Upper lobe of left lung (tissue), 6 donors: ENCODE data around the gene SAP130. TPM values are rescaled to one million over a fixed set of nuclear protein-coding genes. Genes with fewer than 3 reads are reported as not detected.

Experiments
- ATAC-seq, 2 donors: fragments of 200-7000 bp; cut with Tn5 transposase; one replicate each; pipeline ENCODE4 v1.9.1; 2022; ENCODE audit warnings: mild to moderate bottlenecking in 2 of 2, moderate library complexity in 2 of 2; ENCODE audit not compliant: low FRiP score in 2 of 2
- DNase-seq, 2 donors: peaks; one replicate each; pipeline ENCODE4 v3.0.0-alpha.2; 2019 to 2020
- H3K27ac ChIP-seq, 4 donors: fragments of 200-600 bp; sonication (generic); one replicate each; pipeline ENCODE4 v1.5.1; 2016 to 2019
- H3K27me3 ChIP-seq, 4 donors: fragments of 200-600 bp; sonication (generic); one replicate each; pipeline ENCODE4 v1.5.1; 2017 to 2019
- H3K36me3 ChIP-seq, 4 donors: fragments of 200-600 bp; sonication (generic); one replicate each; pipeline ENCODE4 v1.5.1; 2016 to 2019
- H3K4me1 ChIP-seq, 4 donors: fragments of 200-600 bp; sonication (generic); one replicate each; pipeline ENCODE4 v1.5.1; 2018 to 2019
- H3K4me3 ChIP-seq, 4 donors: fragments of 200-600 bp; sonication (generic); one replicate each; pipeline ENCODE4 v1.5.1; 2017 to 2019; ENCODE audit warnings: mild to moderate bottlenecking in 2 of 4, moderate library complexity in 1 of 4
- H3K9me3 ChIP-seq, 4 donors: fragments of 200-600 bp; sonication (generic); one replicate each; pipeline ENCODE4 v1.5.1; 2018 to 2019
- CTCF ChIP-seq, 6 experiments: fragments of 450-650 bp in 4 of 6; fragments of 200-600 bp in 2 of 6; sonication (generic) in 2 of 6; IDR thresholded peaks; one replicate each; pipeline ENCODE4 v1.5.1; 2016 to 2019; ENCODE audit warnings: antibody characterized with exemption in 6 of 6
- EP300 ChIP-seq, 4 donors: sonication (generic); formaldehyde crosslinking; IDR thresholded peaks; one replicate each; pipeline ENCODE4 v1.5.1; 2017; ENCODE audit warnings: antibody characterized with exemption in 4 of 4, control low read depth in 2 of 4
- POLR2A ChIP-seq, 4 donors: fragments of 450-650 bp; IDR thresholded peaks; one replicate each; pipeline ENCODE4 v1.5.1; 2016 to 2017; ENCODE audit warnings: antibody characterized with exemption in 4 of 4, mild to moderate bottlenecking in 2 of 4
- POLR2AphosphoS5 ChIP-seq, 2 donors: sonication (generic); formaldehyde crosslinking; IDR thresholded peaks; one replicate each; pipeline ENCODE4 v1.5.1; 2017; ENCODE audit warnings: antibody characterized with exemption in 2 of 2
- WGBS, 2 donors: methylation state at CpG; one replicate each; pipeline ENCODE4 v1.1.5; 2017 to 2018; 5-methylcytosine and 5-hydroxymethylcytosine counted together
- total RNA-seq, 6 donors: library from RNA; depleted of rRNA in 4 of 6; stranded (reverse); fragments of >200 nt in 4 of 6; gene quantifications; one replicate each; pipeline versions ENCODE4 v1.1.0 to v1.2.1, GENCODE V29; 2016 to 2021
- donor health status: DM: no; HTN: no; CAD: no; lungs with moderate emphysema.
- donor health status: DM: no; HTN: yes; CAD: no; lungs with severe emphysema.

Gene SAP130
- total RNA-seq, 6 donors from 2014 or later: 9.8 to 20.7 (median 17.2) TPM

DNA sequence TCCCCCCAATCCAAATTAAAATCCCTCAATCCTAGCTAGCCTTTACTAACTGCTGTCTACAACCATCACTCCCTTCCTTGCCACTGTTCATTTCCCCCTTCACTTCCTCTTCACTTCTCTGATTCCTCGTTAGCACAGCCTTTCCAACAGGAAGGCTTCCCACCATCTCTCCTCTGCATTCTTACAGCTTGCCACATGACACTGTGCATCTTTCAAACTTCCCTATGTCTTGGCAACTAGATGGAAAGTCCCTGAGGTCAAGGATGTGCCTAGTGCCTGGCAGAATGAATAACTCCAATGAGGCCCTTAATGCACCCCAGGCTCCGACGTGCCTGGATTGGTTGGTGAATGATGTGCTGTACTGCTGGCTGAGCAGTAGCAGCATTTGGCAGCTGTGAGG, 15.2 kb downstream of the SAP130 start:
- Histone ChIP-seq H3K27ac (no peak overlapping the region), H3K9me3 (no peaks in the 10 kb centered on the region), H3K27me3 (no peaks in the 10 kb centered on the region), H3K36me3 (peaks cover 66 to 100% (median 87%) of the 10 kb centered on the region in 4 donors), H3K4me1 (no peaks in the 10 kb centered on the region), H3K4me3 (no peak overlapping the region)
- TF ChIP-seq EP300 (IDR thresholded peaks at IDR 0.05) (no peak), POLR2AphosphoS5 (IDR thresholded peaks at IDR 0.05) (no peak), CTCF (IDR thresholded peaks at IDR 0.05) (no peak), POLR2A (IDR thresholded peaks at IDR 0.05) (no peak)
- DNase-seq (no peak), ATAC-seq (no peak)
- WGBS, 2 donors: 72 to 87% methylated on average over 3 of the region's 3 CpGs

DNA sequence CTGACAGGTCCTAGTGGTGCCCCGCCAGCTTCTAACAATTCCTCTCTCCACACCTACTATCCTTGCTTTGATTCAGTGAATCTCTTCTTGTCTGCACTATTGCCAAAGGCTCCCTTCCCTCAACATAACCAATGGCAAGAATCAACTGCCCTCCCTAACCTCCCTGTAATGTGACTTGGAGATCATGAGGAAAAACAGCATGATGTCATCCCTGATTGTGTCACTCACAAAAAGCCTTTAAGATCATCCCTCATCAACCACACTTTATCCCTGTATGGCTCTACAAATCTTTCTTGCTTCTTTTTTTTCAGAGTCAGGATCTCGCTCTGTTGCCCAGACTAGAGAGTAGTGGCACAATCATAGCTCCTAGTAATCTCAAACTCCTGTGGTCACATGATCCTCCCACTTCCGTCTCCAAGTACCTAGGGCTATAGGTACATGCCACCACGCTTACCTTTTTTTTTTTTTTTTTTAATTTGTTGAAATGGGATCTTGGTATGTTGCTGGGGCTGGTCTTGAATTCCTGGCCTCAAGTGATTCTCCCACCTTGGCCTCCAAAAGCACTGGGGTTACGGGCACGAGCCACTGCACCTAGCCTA, 19.7 kb downstream of the SAP130 start:
- 94 to 95% methylated on average over 6 of the region's 6 CpGs for WGBS, 2 donors
- H3K36me3 ChIP-seq: peaks cover 43 to 95% (median 70%) of the 10 kb centered on the region in 4 donors
- no peak for ATAC-seq

DNA sequence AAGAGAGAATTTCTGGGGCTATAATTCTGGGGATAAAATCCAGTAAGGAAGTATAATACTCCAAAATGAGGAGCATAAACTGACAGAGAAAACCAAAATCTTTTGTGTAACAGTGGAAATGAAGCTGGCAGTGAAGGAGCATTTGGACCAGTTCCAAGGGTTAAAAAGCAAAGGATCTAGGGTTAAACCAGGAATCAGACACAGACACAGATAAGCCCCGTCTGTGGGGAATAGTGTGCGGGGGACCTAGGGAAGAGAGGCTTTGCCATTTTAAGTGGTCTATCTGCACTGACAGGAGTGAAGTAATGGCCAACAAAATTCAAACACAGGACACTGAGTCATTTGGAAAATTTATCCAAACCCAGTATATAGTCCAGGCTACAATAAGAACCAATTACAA, 23.4 kb downstream of the SAP130 start:
- H3K27me3 ChIP-seq: no peaks in the 10 kb centered on the region
- H3K4me3 ChIP-seq: no peak overlapping the region
- no peaks in the 10 kb centered on the region for H3K4me1 ChIP-seq
- 82 to 88% methylated on average over 2 of the region's 2 CpGs for WGBS, 2 donors
- TF ChIP-seq EP300 (IDR thresholded peaks at IDR 0.05) (no peak), POLR2AphosphoS5 (IDR thresholded peaks at IDR 0.05) (no peak), CTCF (IDR thresholded peaks at IDR 0.05) (no peak), POLR2A (IDR thresholded peaks at IDR 0.05) (no peak)
- H3K36me3 ChIP-seq: peaks cover 22 to 95% (median 69%) of the 10 kb centered on the region in 4 donors
- DNase-seq (no peak), ATAC-seq (no peak)
- H3K27ac ChIP-seq: no peak overlapping the region
- H3K9me3 ChIP-seq: no peaks in the 10 kb centered on the region

More for the DNA sequence above, 19.7 kb downstream of the SAP130 start:
- Histone ChIP-seq H3K27ac (no peak overlapping the region), H3K27me3 (no peaks in the 10 kb centered on the region), H3K9me3 (no peaks in the 10 kb centered on the region), H3K4me1 (no peaks in the 10 kb centered on the region), H3K4me3 (no peak overlapping the region)
- TF ChIP-seq CTCF (IDR thresholded peaks at IDR 0.05) (no peak), POLR2A (IDR thresholded peaks at IDR 0.05) (no peak), POLR2AphosphoS5 (IDR thresholded peaks at IDR 0.05) (no peak), EP300 (IDR thresholded peaks at IDR 0.05) (no peak)
- no peak for DNase-seq

DNA sequence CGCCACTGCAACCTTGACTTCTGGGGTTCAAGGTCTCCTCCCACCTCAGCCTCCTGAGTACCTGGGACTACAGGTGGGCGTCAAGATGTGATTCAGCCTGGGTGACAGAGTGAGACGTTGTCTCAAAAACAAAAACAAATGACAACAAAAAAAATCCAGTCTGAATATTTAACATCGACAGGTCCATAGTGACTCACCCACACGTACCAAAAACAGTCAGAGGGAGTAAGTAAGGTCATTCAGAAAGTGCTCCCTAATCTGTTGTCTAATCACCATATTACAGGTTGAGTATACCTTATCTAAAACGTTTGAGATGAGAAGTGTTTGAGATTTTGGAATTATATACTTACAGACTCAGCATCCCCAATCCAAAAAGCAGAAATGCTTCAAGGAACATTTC, 24.4 kb downstream of the SAP130 start:
- Histone ChIP-seq H3K36me3 (peaks cover 26 to 95% (median 71%) of the 10 kb centered on the region in 4 donors), H3K27me3 (no peaks in the 10 kb centered on the region), H3K4me3 (no peak overlapping the region), H3K9me3 (no peaks in the 10 kb centered on the region), H3K4me1 (no peaks in the 10 kb centered on the region), H3K27ac (no peak overlapping the region)
- DNase-seq (no peak), ATAC-seq (no peak)
- TF ChIP-seq POLR2A (IDR thresholded peaks at IDR 0.05) (no peak), EP300 (IDR thresholded peaks at IDR 0.05) (no peak), CTCF (IDR thresholded peaks at IDR 0.05) (no peak), POLR2AphosphoS5 (IDR thresholded peaks at IDR 0.05) (no peak)
- 83 to 85% methylated on average over 6 of the region's 6 CpGs for WGBS, 2 donors

DNA sequence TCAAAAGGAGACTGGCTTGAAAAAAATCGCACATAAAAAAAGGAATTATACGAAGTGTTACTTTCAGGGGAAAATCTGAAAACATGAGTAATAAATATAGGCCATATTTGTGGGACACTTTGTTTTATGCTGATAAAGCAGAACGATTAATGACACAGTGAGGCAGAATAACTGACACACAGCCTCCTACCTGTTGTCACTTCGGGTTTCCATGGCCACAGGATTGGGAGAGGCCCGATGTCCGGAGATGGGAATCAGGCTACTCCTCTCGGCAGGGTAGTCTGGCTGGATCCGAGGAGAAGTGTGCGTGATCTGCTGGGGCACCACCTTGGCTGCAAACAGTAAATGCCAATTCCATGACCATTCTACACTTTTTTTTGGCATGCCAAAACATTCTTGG, 31.7 kb downstream of the SAP130 start:
- H3K4me1 ChIP-seq: no peaks in the 10 kb centered on the region
- H3K9me3 ChIP-seq: no peaks in the 10 kb centered on the region
- no peak overlapping the region for H3K4me3 ChIP-seq
- no peak for TF ChIP-seq EP300 (IDR thresholded peaks at IDR 0.05)
- TF ChIP-seq POLR2AphosphoS5 (IDR thresholded peaks at IDR 0.05): no peak
- TF ChIP-seq POLR2A (IDR thresholded peaks at IDR 0.05): no peak
- TF ChIP-seq CTCF (IDR thresholded peaks at IDR 0.05): no peak
- DNase-seq (no peak), ATAC-seq (no peak)
- H3K27me3 ChIP-seq: no peaks in the 10 kb centered on the region
- H3K36me3 ChIP-seq: peaks cover 24 to 89% (median 63%) of the 10 kb centered on the region in 4 donors
- WGBS, 2 donors: 92 to 96% methylated on average over 9 of the region's 9 CpGs
- no peak overlapping the region for H3K27ac ChIP-seq
